Left ventricle myocardium inferior (tissue), 1 donor: ENCODE measurements around the gene LRP8. TPM values are rescaled to one million over a fixed set of nuclear protein-coding genes. Genes with fewer than 3 reads are reported as not detected.

Experiments
- DNase-seq: peaks from one replicate; pipeline ENCODE4 v3.0.0-alpha.2; 2020
- H3K27ac ChIP-seq: fragments of 200-600 bp; replicated peaks from 2 replicates; pipeline ENCODE4 v1.8.0; 2021
- H3K27me3 ChIP-seq: fragments of 200-600 bp; 2 replicates; pipeline ENCODE4 v1.8.0; 2021; ENCODE audit warnings: low read depth
- H3K36me3 ChIP-seq: fragments of 200-600 bp; 2 replicates; pipeline ENCODE4 v1.8.0; 2021
- H3K4me1 ChIP-seq: fragments of 200-600 bp; 2 replicates; pipeline ENCODE4 v1.8.0; 2021
- H3K4me3 ChIP-seq: fragments of 200-600 bp; 2 replicates; pipeline ENCODE4 v1.8.0; 2021; ENCODE audit warnings: mild to moderate bottlenecking, moderate library complexity
- H3K9me3 ChIP-seq: fragments of 200-600 bp; replicated peaks from 2 replicates; pipeline ENCODE4 v1.8.0; 2021
- CTCF ChIP-seq: fragments of 200-600 bp; IDR thresholded peaks from 2 replicates; pipeline ENCODE4 v1.8.0; 2021; ENCODE audit warnings: antibody characterized with exemption, mild to moderate bottlenecking, borderline replicate concordance
- intact Hi-C: fragments of 100-400 bp; cut with micrococcal nuclease; formaldehyde crosslinking; loops from one replicate; pipeline ENCODE4 v1.11.0; 2022
- total RNA-seq: library from RNA; stranded (reverse); fragmentation: NEBNext Ultra II Directional; extraction: Animal tissue kit (Norgen Biotek cat#: 25700); gene quantifications from one replicate; pipeline ENCODE4 v1.2.1, GENCODE V29; 2021
- donor health status: DM: no; HTN: yes; CAD: no; lungs with severe emphysema.

The LRP8 gene
- total RNA-seq, 1 donor from 2014 or later, result 1.8 TPM

- Histone ChIP-seq H3K27ac (no peak overlapping the region), H3K36me3 (no peaks in the 10 kb centered on the region), H3K27me3 (no peaks in the 10 kb centered on the region), H3K4me1 (no peaks in the 10 kb centered on the region), H3K4me3 (no peak overlapping the region), H3K9me3 (no peaks in the 10 kb centered on the region)
- intact Hi-C loops, result no loop called here
- TF ChIP-seq CTCF, result no peak
- no peak for DNase-seq
Measured at GRCh38 chr1:53260631-53261247, 67.1 kb downstream of the LRP8 start.

DNA sequence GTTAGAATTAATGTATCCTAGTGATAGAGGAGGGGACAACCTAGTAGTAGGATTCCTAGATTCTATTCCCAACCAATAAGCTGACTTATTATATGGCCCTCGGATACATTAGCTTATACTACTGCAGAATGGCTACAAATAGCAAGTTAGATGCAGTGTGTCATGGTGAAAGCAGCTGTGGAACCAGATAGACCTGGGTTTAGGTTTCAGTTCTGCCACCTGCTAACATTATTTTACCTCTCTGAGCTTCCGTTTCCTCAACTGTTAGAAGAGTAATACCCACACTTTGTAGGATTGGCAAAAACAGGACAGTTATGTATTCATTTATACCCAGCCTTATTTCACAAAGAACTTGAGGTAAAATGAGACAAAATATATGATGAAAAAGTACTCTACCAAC, 67.9 kb downstream of the LRP8 start:
- no peak for DNase-seq
- H3K36me3 ChIP-seq, result no peaks in the 10 kb centered on the region
- H3K9me3 ChIP-seq, result no peaks in the 10 kb centered on the region
- H3K4me3 ChIP-seq, result no peak overlapping the region
- TF ChIP-seq CTCF, result no peak
- intact Hi-C loops, result no loop called here
- H3K27ac ChIP-seq, result no peak overlapping the region
- no peaks in the 10 kb centered on the region for H3K4me1 ChIP-seq
- no peaks in the 10 kb centered on the region for H3K27me3 ChIP-seq

GRCh38 chr1:53258216-53258615, 69.7 kb downstream of the LRP8 start:
- Histone ChIP-seq H3K9me3 (no peaks in the 10 kb centered on the region), H3K27me3 (no peaks in the 10 kb centered on the region), H3K4me3 (no peak overlapping the region), H3K27ac (no peak overlapping the region), H3K36me3 (no peaks in the 10 kb centered on the region), H3K4me1 (no peaks in the 10 kb centered on the region)
- no peak for DNase-seq
- TF ChIP-seq CTCF, result no peak
- intact Hi-C loops, result no loop called here

- no peak for TF ChIP-seq CTCF
- no peak overlapping the region for H3K27ac ChIP-seq
- H3K36me3 ChIP-seq, result no peaks in the 10 kb centered on the region
- DNase-seq, result no peak
- intact Hi-C loops, result no loop called here
- no peaks in the 10 kb centered on the region for H3K4me1 ChIP-seq
- no peak overlapping the region for H3K4me3 ChIP-seq
- H3K27me3 ChIP-seq, result no peaks in the 10 kb centered on the region
- H3K9me3 ChIP-seq, result no peaks in the 10 kb centered on the region
Measured at GRCh38 chr1:53257454-53258081, 70.3 kb downstream of the LRP8 start.

- H3K36me3 ChIP-seq, result no peaks in the 10 kb centered on the region
- no peak for TF ChIP-seq CTCF
- H3K27me3 ChIP-seq, result no peaks in the 10 kb centered on the region
- no peaks in the 10 kb centered on the region for H3K4me1 ChIP-seq
- no peak overlapping the region for H3K27ac ChIP-seq
- no peaks in the 10 kb centered on the region for H3K9me3 ChIP-seq
- intact Hi-C loops, result no loop called here
- DNase-seq, result no peak
- H3K4me3 ChIP-seq, result no peak overlapping the region
Measured at GRCh38 chr1:53256511-53257453, 71.1 kb downstream of the LRP8 start.
